ENCODE results near the gene ARHGAP44. TPM values are rescaled to one million over a fixed set of nuclear protein-coding genes. Genes with fewer than 3 reads are reported as not detected.

The ARHGAP44 gene
- total RNA-seq, 4 donors from 2014 or later = 3.5 to 7.8 (median 5.8) TPM

- no peak for TF ChIP-seq CTCF (IDR thresholded peaks at IDR 0.05)
- no peak for TF ChIP-seq POLR2A (IDR thresholded peaks at IDR 0.05; ENCODE audit: low read depth)
- no peak for TF ChIP-seq POLR2AphosphoS5 (IDR thresholded peaks at IDR 0.05)
- TF ChIP-seq EP300 (IDR thresholded peaks at IDR 0.05) = no peak
- intact Hi-C loops (cut with DNase I) = no loop called here
- Histone ChIP-seq H3K36me3 (no peaks in the 10 kb centered on the region), H3K27me3 (no peaks in the 10 kb centered on the region), H3K4me3 (no peak overlapping the region), H3K9me3 (no peaks in the 10 kb centered on the region), H3K27ac (replicated peaks in 1 of 4) (no peak overlapping the region), H3K4me1 (no peaks in the 10 kb centered on the region)
- WGBS = 62% methylated on average over 3 of the region's 3 CpGs
- DNase-seq (ENCODE audit: extremely low spot score) = no peak
Measured at GRCh38 chr17:12936501-12936900, 147.2 kb downstream of the ARHGAP44 start.

- Histone ChIP-seq H3K27ac (replicated peaks in 1 of 4) (no peak overlapping the region), H3K27me3 (no peaks in the 10 kb centered on the region), H3K4me1 (no peaks in the 10 kb centered on the region), H3K9me3 (no peaks in the 10 kb centered on the region), H3K4me3 (no peak overlapping the region), H3K36me3 (peaks cover 0 to 13% (median 5%) of the 10 kb centered on the region in 4 donors)
- intact Hi-C loops (cut with DNase I) = no loop called here
- DNase-seq (ENCODE audit: extremely low spot score) = no peak
- TF ChIP-seq POLR2A (IDR thresholded peaks at IDR 0.05; ENCODE audit: low read depth) (no peak), POLR2AphosphoS5 (IDR thresholded peaks at IDR 0.05) (no peak), CTCF (IDR thresholded peaks at IDR 0.05) (no peak), EP300 (IDR thresholded peaks at IDR 0.05) (no peak)
- 90% methylated on average over 2 of the region's 2 CpGs for WGBS
Measured at GRCh38 chr17:12940699-12941098, 151.4 kb downstream of the ARHGAP44 start.

DNA sequence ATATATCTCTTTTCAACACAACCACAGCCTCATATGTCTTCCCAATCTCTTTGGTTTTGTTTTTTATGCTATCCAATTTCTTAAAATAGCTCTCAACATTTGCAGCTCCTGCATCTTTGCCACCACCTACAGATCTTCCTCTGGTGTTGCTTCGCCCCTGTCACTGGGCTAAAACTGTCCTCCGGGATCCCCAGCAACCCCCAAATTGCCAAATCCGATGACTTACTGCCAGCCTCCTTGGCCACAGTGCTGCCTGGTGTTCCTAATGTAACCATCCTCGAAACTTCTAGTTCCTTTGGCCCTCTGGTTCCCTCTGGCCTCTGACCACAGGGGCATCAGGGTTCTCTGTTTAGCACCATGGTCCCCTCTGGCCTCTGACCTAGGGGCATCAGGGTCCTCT lies 157.7 kb downstream of the ARHGAP44 start:
- H3K27ac ChIP-seq (replicated peaks in 1 of 4) = no peak overlapping the region
- TF ChIP-seq POLR2AphosphoS5 (IDR thresholded peaks at IDR 0.05) = no peak
- no peak for TF ChIP-seq EP300 (IDR thresholded peaks at IDR 0.05)
- TF ChIP-seq CTCF (IDR thresholded peaks at IDR 0.05) = no peak
- no peak for TF ChIP-seq POLR2A (IDR thresholded peaks at IDR 0.05; ENCODE audit: low read depth)
- H3K9me3 ChIP-seq = no peaks in the 10 kb centered on the region
- H3K36me3 ChIP-seq = peaks cover 0 to 52% (median 11%) of the 10 kb centered on the region in 4 donors
- no peak for DNase-seq (ENCODE audit: extremely low spot score)
- WGBS = 93% methylated on average over 4 of the region's 4 CpGs
- H3K4me1 ChIP-seq = no peaks in the 10 kb centered on the region
- no peaks in the 10 kb centered on the region for H3K27me3 ChIP-seq
- intact Hi-C loops (cut with DNase I) = no loop called here
- no peak overlapping the region for H3K4me3 ChIP-seq

GRCh38 chr17:12952012-12952411 lies 162.7 kb downstream of the ARHGAP44 start:
- H3K27me3 ChIP-seq = no peaks in the 10 kb centered on the region
- no peak for DNase-seq (ENCODE audit: extremely low spot score)
- TF ChIP-seq EP300 (IDR thresholded peaks at IDR 0.05) (no peak), POLR2AphosphoS5 (IDR thresholded peaks at IDR 0.05) (no peak), CTCF (IDR thresholded peaks at IDR 0.05) (no peak), POLR2A (IDR thresholded peaks at IDR 0.05; ENCODE audit: low read depth) (no peak)
- H3K4me3 ChIP-seq = no peak overlapping the region
- no peak overlapping the region for H3K27ac ChIP-seq (replicated peaks in 1 of 4)
- WGBS = 85% methylated on average over 4 of the region's 4 CpGs
- intact Hi-C loops (cut with DNase I) = no loop called here
- H3K9me3 ChIP-seq = peaks cover 0 to 4% (median 0%) of the 10 kb centered on the region in 4 donors
- H3K4me1 ChIP-seq = no peaks in the 10 kb centered on the region
- peaks cover 0 to 78% (median 22%) of the 10 kb centered on the region in 4 donors for H3K36me3 ChIP-seq

DNA sequence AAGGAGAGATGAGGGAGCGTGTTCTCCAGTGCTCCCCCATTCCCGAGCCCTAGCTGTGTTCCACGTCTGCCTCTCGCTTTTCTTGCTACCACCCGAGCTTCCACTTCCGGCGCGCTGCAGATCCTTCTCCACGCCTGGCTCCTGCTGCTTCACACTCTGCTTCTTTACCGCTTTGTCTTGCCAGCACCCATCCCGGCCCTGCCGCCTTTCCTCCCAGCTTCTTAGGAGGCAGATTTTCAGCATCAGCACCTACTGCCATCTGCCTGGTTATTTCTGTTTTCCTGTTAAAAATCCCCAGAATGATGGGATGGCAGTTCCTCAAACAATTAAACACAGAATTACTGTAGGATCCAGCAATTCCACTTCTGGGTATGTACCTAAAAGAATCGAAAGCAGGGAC lies 163.9 kb downstream of the ARHGAP44 start:
- no peaks in the 10 kb centered on the region for H3K27me3 ChIP-seq
- WGBS = 95% methylated on average over 13 of the region's 13 CpGs

More for the DNA sequence above, 163.9 kb downstream of the ARHGAP44 start:
- Histone ChIP-seq H3K4me3 (no peak overlapping the region), H3K27ac (replicated peaks in 1 of 4) (no peak overlapping the region), H3K36me3 (peaks cover 0 to 76% (median 26%) of the 10 kb centered on the region in 4 donors), H3K9me3 (peaks cover 0 to 16% (median 0%) of the 10 kb centered on the region in 4 donors), H3K4me1 (no peaks in the 10 kb centered on the region)
- TF ChIP-seq POLR2A (IDR thresholded peaks at IDR 0.05; ENCODE audit: low read depth) (no peak), POLR2AphosphoS5 (IDR thresholded peaks at IDR 0.05) (no peak), CTCF (IDR thresholded peaks at IDR 0.05) (no peak), EP300 (IDR thresholded peaks at IDR 0.05) (no peak)
- intact Hi-C loops (cut with DNase I) = no loop called here
- DNase-seq (ENCODE audit: extremely low spot score) = no peak

Measured in esophagus muscularis mucosa (tissue), 4 donors.